Endometrial microvascular endothelial cells (primary cell): ENCODE measurements around the gene SRD5A3. TPM values are rescaled to one million over a fixed set of nuclear protein-coding genes. Genes with fewer than 3 reads are reported as not detected.

Experiments used
- in situ Hi-C: cut with HindIII; loops from 2 replicates; pipeline ENCODE4 v1.10.0; 2017; ENCODE audit warnings: low sequenced_read_pairs, low pct_unique_long_range_greater_than_20kb; ENCODE audit errors: inconsistent ontology term
- total RNA-seq: library from RNA; depleted of rRNA; stranded (reverse); fragments of >200 nt; gene quantifications from one replicate; pipeline ENCODE4 v1.2.3, GENCODE V29; 2015; ENCODE audit errors: inconsistent ontology term

Gene SRD5A3
- total RNA-seq, 1 donor from 2014 or later = 12.1 TPM

GRCh38 chr4:55397126-55397436 is 51.0 kb downstream of the SRD5A3 start:
- in situ Hi-C loops = no loop called here

GRCh38 chr4:55397520-55398321 is 51.7 kb downstream of the SRD5A3 start:
- in situ Hi-C loops = no loop called here

GRCh38 chr4:55398461-55398860 is 52.4 kb downstream of the SRD5A3 start:
- in situ Hi-C loops = no loop called here

GRCh38 chr4:55398966-55399365 is 52.9 kb downstream of the SRD5A3 start:
- in situ Hi-C loops = no loop called here

GRCh38 chr4:55399581-55399980 is 53.5 kb downstream of the SRD5A3 start:
- in situ Hi-C loops = no loop called here

GRCh38 chr4:55405073-55405472 is 59.0 kb downstream of the SRD5A3 start:
- in situ Hi-C loops = no loop called here

GRCh38 chr4:55406545-55406944 is 60.5 kb downstream of the SRD5A3 start:
- in situ Hi-C loops = no loop called here

- in situ Hi-C loops = no loop called here
These were observed 61.1 kb downstream of the SRD5A3 start for GRCh38 chr4:55407119-55407518.

GRCh38 chr4:55407764-55408163 is 61.7 kb downstream of the SRD5A3 start:
- in situ Hi-C loops = no loop called here

GRCh38 chr4:55409468-55410171 is 63.6 kb downstream of the SRD5A3 start:
- in situ Hi-C loops = no loop called here

GRCh38 chr4:55410431-55410830 is 64.4 kb downstream of the SRD5A3 start:
- in situ Hi-C loops = no loop called here

- in situ Hi-C loops = no loop called here
These were observed 65.6 kb downstream of the SRD5A3 start for GRCh38 chr4:55411621-55412020.

- in situ Hi-C loops = no loop called here
These were observed 70.1 kb downstream of the SRD5A3 start for GRCh38 chr4:55416176-55416575.

Other genes with a start within 250 kb of the SRD5A3 start
- 84.6 TPM for gene KDR, start 220.6 kb upstream of the SRD5A3 start, total RNA-seq
- 158 TPM for gene TMEM165, start 49.7 kb downstream of the SRD5A3 start, total RNA-seq
- gene CLOCK, start 200.7 kb downstream of the SRD5A3 start, total RNA-seq = 21.7 TPM
- not detected for gene PDCL2, start 246.0 kb downstream of the SRD5A3 start, total RNA-seq